ENCODE data around the gene RPL15.
"Not testable (repeated sequence)": the region's sequence is repeated elsewhere in the genome, so short reads cannot be mapped to it uniquely, and the experiment has no call there.

RPL15 gene

GRCh38 chr3:23916886-23917678 is at the start of gene RPL15, which contains the start of gene NKIRAS1:
TSS of gene RPL15 (plus strand) at chr3:23917132. CDS start at chr3:23917860, 728 bp downstream.
TSS of gene NKIRAS1 (minus strand) at chr3:23916990. CDS start at chr3:23910904, 6,086 bp downstream.
- peak; percentile 63 for DNase-seq

GRCh38 chr3:23867400-23867799 is 49.5 kb upstream of the RPL15 start:
- no peak for DNase-seq

DNA sequence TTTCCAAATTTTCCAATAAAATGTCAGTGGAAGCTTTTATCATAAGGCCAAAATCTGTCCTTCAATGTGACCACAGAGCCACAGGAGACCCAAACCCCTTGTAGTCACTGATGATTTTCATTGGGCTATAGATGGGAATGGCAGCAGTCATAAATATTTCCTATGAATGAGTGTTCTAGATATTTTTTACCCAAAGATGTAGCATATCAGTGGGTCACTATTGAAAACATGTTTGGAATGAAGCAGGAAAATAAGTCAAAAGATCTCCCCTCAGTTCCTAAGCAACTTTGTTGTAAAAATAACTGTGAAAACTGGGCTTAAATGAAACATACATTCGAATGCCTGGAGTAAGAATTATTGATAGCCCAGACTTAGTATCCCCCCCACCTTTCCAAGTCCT is 49.1 kb upstream of the RPL15 start:
- DNase-seq, result no peak

- no peak for DNase-seq
These were observed 46.8 kb upstream of the RPL15 start for GRCh38 chr3:23869977-23870662.

- DNase-seq, result not testable (repeated sequence)
These were observed 46.3 kb upstream of the RPL15 start for GRCh38 chr3:23870663-23871043.

- DNase-seq, result not testable (repeated sequence)
These were observed 45.6 kb upstream of the RPL15 start for GRCh38 chr3:23871361-23871760.

DNA sequence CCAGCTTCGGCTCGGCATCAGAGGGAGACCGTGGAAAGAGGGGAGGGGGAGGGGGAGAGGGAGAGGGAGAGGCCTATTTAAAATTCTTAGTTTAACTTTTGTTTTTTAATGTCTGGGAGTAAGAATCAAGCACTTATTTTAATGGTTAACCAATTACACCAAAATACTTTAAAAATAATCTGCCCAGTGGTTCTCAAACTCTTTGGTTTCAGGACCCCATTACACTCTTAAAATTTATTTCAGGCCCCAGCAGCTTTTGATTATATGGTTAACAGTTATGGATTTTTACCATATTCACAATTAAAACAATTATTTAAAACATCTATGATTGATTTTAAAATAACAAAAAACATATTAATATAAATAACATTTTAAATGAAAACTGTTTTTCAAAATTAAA is 44.6 kb upstream of the RPL15 start:
- DNase-seq, result no peak

DNA sequence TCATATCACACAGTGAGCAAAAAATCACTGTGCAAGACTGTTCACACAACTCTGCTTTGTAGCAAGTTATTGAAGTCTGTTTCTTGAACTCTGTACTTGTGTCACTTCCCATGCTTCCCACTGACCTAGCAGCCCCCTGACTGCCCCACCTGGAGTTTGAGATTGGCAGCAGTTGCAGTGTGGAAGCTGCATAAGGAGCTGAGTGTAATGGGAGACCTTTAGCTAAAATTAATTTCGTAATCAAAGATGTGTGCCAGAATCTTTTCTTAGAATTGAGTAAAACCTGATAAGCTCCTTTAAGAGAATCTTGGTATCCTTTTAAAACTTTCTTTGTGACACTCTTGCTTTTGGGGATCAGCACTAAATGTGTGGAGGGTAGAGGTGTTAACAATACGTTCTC is 43.0 kb upstream of the RPL15 start:
- DNase-seq, result no peak

GRCh38 chr3:23874359-23875112 is 42.4 kb upstream of the RPL15 start:
- no peak for DNase-seq

DNA sequence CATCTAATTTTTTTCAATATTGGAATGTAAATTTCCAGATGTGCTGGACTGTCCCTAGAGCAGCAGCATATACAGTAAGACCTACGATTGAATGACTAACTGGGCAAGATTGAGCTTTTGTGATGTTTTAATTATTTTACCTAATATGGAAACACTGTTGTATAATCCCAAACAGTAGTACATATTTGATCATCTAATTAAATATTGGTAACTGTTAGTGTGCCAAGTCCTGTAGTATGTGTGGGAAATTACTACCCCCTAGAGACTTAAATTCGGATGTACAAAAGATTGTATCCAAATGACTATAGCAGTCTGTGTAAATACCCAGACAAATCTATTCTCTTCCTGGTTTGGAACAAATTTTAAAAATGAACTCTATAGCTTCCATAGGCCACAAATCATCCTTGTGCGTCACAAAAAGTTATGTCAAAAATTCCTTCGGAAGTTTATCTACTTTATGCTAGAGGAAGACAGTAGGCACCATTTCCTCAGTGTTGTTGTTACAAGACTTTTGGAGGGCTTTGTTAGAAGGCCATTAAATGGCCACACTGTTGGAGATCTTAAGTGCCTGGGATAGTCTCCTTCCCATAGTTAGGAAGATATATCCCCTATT is 41.7 kb upstream of the RPL15 start:
- no peak for DNase-seq

DNA sequence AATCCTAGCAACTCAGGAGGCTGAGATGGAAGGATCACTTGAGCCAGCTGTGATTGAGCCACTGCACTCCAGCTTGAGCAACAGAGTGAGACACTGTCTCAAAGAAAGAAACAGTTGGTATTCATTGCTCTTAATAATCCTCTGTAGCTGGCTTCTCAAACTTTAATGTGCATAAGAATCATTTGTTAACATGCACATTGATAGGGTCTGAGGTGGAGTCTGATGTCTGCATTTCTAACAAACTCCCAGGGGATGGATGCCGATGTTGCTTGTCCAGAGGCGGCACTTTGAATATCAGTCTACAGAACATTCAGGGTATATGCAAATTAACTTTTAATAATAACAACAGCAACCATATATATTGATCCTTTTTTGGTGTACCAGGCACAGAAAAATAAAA is 40.0 kb upstream of the RPL15 start:
- no peak for DNase-seq

DNA sequence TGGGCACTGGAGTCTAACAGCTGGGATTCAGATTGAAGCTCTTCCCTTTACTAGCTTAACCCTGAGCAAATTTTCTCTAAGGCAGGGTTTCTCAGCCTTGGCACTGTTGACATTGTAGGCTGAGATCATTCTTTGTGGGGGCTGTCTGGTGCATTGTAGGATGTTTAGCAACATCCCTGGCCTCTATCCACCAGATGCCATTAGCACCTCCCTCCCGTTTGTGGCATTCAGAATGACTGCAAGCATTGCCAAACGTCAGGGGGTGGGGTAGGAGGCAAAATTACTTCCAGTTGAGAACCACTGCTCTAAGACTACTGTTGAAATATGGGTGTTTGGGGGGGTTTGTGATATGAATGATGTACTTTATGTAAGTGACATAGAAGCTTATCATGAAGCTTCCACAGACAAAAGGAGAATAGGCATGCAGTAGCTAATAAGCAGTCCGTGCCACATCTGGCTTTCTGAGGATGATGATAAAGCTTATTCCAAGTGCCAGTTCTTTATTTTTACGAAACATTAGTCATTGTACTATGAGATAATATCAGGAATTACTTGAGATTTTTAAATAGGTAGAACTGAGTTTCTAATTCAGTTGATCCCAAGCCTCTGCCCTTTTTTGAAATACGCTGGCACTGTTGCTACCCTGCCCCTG is 39.5 kb upstream of the RPL15 start:
- DNase-seq, result no peak

- DNase-seq, result no peak
These were observed 37.4 kb upstream of the RPL15 start for GRCh38 chr3:23879485-23879884.

DNA sequence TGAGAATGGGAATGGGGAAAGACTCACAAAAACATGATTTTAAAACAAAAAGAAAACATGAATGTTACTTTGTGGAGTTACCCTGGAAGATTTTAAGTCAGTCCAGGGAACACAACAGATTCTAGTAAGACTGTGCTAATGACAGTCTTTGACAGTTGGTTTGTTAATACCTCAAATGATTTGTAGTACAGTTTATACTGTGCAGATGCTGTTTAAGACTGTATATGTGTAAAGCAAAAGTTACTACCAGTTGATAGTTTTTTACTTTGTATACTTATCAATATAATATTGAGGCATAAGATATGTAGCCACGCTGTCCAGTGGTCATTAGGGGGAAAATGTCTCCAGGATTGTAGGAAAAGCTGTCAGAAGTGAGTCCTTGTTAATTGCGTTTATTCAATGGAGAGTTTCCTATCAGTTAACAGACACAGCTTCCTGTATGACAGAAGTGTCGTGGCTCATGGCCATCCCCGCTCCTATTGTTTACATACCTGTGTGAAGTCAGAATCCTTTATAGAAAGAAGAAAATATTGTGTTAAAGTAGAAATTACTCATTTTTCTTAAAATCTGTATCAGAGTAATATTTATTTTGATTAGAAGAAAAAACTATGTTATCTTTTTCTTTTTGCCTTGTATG is 36.1 kb upstream of the RPL15 start:
- DNase-seq, result no peak

DNA sequence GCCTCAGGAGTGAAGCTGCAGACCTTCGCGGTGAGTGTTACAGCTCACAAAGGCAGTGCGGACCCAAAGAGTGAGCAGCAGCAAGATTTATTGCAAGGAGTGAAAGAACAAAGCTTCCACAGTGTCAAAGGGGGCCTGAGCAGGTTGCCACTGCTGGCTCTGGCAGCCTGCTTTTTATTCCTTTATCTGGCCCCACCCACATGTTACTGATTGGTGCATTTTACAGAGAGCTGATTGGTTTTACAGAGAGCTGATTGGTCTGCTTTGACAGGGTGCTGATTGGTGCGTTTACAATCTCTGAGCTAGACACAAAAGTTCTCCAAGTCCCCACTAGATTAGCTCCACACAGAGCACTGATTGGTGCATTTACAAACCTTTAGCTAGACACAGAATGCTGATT is 34.9 kb upstream of the RPL15 start:
- DNase-seq, result not testable (repeated sequence)

DNA sequence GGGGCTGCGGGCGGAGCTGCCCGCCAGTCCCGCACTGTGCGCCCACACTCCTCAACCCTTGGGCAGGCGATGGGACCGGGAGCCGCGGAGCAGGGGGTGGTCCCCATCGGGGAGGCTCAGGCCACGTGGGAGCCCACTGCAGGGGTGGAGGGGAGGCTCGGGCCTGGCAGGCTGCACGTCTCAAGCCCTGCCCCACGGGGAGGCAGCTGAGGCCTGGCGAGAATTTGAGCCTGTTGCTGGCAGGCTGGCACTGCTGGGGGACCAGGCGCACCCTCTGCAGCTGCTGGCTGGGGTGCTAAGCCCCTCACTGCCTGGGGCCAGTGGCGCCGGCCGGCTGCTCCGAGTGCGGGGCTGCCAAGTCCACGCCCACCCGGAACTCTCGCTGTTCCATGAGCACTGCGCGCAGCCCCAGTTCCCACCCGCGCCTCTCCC is 34.4 kb upstream of the RPL15 start:
- no peak for DNase-seq

- DNase-seq, result no peak
These were observed 32.5 kb upstream of the RPL15 start for GRCh38 chr3:23884481-23884880.

GRCh38 chr3:23885210-23885609 is 31.7 kb upstream of the RPL15 start:
- no peak for DNase-seq

- no peak for DNase-seq
These were observed 30.6 kb upstream of the RPL15 start for GRCh38 chr3:23886311-23886710.

GRCh38 chr3:23888617-23889228 is 28.2 kb upstream of the RPL15 start:
- DNase-seq, result no peak

DNA sequence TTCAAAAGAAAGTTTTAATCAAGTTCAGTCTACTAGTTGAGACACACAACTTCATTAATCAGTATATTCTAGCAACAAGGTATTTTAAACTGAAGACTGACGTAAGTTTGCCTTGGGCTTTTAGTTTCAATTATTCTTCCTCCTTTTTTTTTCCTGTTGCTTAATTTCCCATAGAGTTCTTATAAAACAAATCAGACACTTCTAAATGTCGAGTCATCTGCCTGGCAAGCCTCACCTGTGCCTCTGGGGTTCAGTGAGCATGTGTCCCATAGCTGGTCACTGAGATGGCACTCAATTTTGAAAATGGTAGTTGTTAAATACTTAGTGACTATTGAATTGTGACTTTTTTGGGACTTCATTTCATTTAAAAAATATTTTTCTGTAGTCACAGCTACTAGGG is 27.5 kb upstream of the RPL15 start:
- no peak for DNase-seq

GRCh38 chr3:23889950-23890349 is 27.0 kb upstream of the RPL15 start:
- no peak for DNase-seq

Data from NCI-H187 treated with DMSO at 0.1 percent for 48 hours (cell line).